Peyer's patch (tissue), 4 donors: ENCODE measurements around the gene ZFYVE9. TPM values are rescaled to one million over a fixed set of nuclear protein-coding genes. Genes with fewer than 3 reads are reported as not detected.
"Not testable (repeated sequence)": the region's sequence is repeated elsewhere in the genome, so short reads cannot be mapped to it uniquely, and the experiment has no call there.

Source experiments
- DNase-seq, 3 donors: peaks; one replicate each; pipeline ENCODE4 v3.0.0-alpha.2; 2017 to 2019
- H3K27ac ChIP-seq, 4 donors: fragments of 200-600 bp; sonication (generic); one replicate each; pipeline ENCODE4 v1.5.1; 2016 to 2019
- H3K27me3 ChIP-seq, 2 donors: fragments of 200-600 bp; sonication (generic); one replicate each; pipeline ENCODE4 v1.5.1; 2019
- H3K36me3 ChIP-seq, 3 donors: fragments of 200-600 bp; sonication (generic); one replicate each; pipeline ENCODE4 v1.5.1; 2016 to 2019
- H3K4me1 ChIP-seq, 4 donors: fragments of 200-600 bp; sonication (generic); one replicate each; pipeline ENCODE4 v1.5.1; 2016 to 2019
- H3K4me3 ChIP-seq, 4 donors: fragments of 200-600 bp; sonication (generic); 1 replicate in 3 of 4; 2 replicates in 1 of 4; pipeline ENCODE4 v1.5.1; 2016 to 2019; ENCODE audit warnings: mild to moderate bottlenecking in 1 of 4
- H3K9me3 ChIP-seq, 4 donors: fragments of 200-600 bp; sonication (generic); one replicate each; pipeline ENCODE4 v1.5.1; 2016 to 2019; ENCODE audit warnings: mild to moderate bottlenecking in 1 of 4
- CTCF ChIP-seq, 6 experiments: fragments of 450-650 bp in 4 of 6; fragments of 200-600 bp in 2 of 6; sonication (generic) in 1 of 6; IDR thresholded peaks; one replicate each; pipeline ENCODE4 v1.5.1; 2017 to 2019; ENCODE audit warnings: antibody characterized with exemption in 6 of 6, mild to moderate bottlenecking in 3 of 6, moderate library complexity in 1 of 6
- POLR2A ChIP-seq, 2 donors: fragments of 450-650 bp; IDR thresholded peaks; one replicate each; pipeline ENCODE4 v1.5.1; 2017; ENCODE audit warnings: antibody characterized with exemption in 2 of 2, mild to moderate bottlenecking in 2 of 2, moderate library complexity in 2 of 2
- total RNA-seq, 4 donors: library from RNA; depleted of rRNA; stranded (reverse); fragments of >200 nt; gene quantifications; one replicate each; pipeline ENCODE4 v1.1.0, GENCODE V29; 2016

The ZFYVE9 gene
- total RNA-seq, 4 donors from 2014 or later, result 21.6 to 36.3 (median 25.4) TPM

- DNase-seq, result no peak
- Histone ChIP-seq H3K9me3 (no peaks in the 10 kb centered on the region), H3K27ac (peak overlapping the region; percentile 94 to 99 (median 96)), H3K27me3 (no peaks in the 10 kb centered on the region), H3K36me3 (peaks cover 0 to 15% (median 0%) of the 10 kb centered on the region in 3 donors), H3K4me1 (peaks cover 3 to 13% (median 8%) of the 10 kb centered on the region in 4 donors), H3K4me3 (peak overlapping the region; percentile 91 to 93 (median 91))
- TF ChIP-seq POLR2A (IDR thresholded peaks at IDR 0.05), result no peak
- no peak for TF ChIP-seq CTCF (IDR thresholded peaks at IDR 0.05)
These were observed 224.6 kb downstream of the ZFYVE9 start for GRCh38 chr1:52366517-52366827.

GRCh38 chr1:52367272-52367671 is 225.4 kb downstream of the ZFYVE9 start:
- H3K9me3 ChIP-seq, result no peaks in the 10 kb centered on the region
- H3K27me3 ChIP-seq, result no peaks in the 10 kb centered on the region
- peaks cover 0 to 7% (median 0%) of the 10 kb centered on the region in 3 donors for H3K36me3 ChIP-seq
- no peak overlapping the region for H3K4me3 ChIP-seq
- no peak overlapping the region for H3K27ac ChIP-seq
- peaks cover 3 to 13% (median 8%) of the 10 kb centered on the region in 4 donors for H3K4me1 ChIP-seq
- TF ChIP-seq POLR2A (IDR thresholded peaks at IDR 0.05) (no peak), CTCF (IDR thresholded peaks at IDR 0.05) (no peak)
- no peak for DNase-seq

- Histone ChIP-seq H3K36me3 (no peaks in the 10 kb centered on the region), H3K27me3 (no peaks in the 10 kb centered on the region), H3K4me3 (peak overlapping the region; percentile 44 to 62 (median 53)), H3K27ac (peak overlapping the region in 2 of 4 donors; percentile 27 to 43), H3K4me1 (peaks cover 3 to 13% (median 8%) of the 10 kb centered on the region in 4 donors), H3K9me3 (no peaks in the 10 kb centered on the region)
- peak; percentile 53 to 82 (median 80) for DNase-seq
- TF ChIP-seq CTCF (IDR thresholded peaks at IDR 0.05) (peak in 2 of 6 experiments; percentile 12 to 17), POLR2A (IDR thresholded peaks at IDR 0.05) (no peak)
These were observed 226.7 kb downstream of the ZFYVE9 start for GRCh38 chr1:52368383-52369172.

GRCh38 chr1:52369851-52370250 is 228.0 kb downstream of the ZFYVE9 start:
- not testable (repeated sequence) for H3K4me1 ChIP-seq, H3K9me3 ChIP-seq, H3K27me3 ChIP-seq, H3K27ac ChIP-seq, H3K36me3 ChIP-seq, DNase-seq, H3K4me3 ChIP-seq

GRCh38 chr1:52385376-52385775 is 243.5 kb downstream of the ZFYVE9 start:
- no peaks in the 10 kb centered on the region for H3K9me3 ChIP-seq
- no peaks in the 10 kb centered on the region for H3K4me1 ChIP-seq
- H3K4me3 ChIP-seq, result no peak overlapping the region
- H3K36me3 ChIP-seq, result no peaks in the 10 kb centered on the region
- TF ChIP-seq POLR2A (IDR thresholded peaks at IDR 0.05) (no peak), CTCF (IDR thresholded peaks at IDR 0.05) (no peak)
- no peaks in the 10 kb centered on the region for H3K27me3 ChIP-seq
- no peak for DNase-seq
- no peak overlapping the region for H3K27ac ChIP-seq

GRCh38 chr1:52386458-52386857 is 244.6 kb downstream of the ZFYVE9 start:
- H3K27ac ChIP-seq, result no peak overlapping the region
- no peaks in the 10 kb centered on the region for H3K27me3 ChIP-seq
- H3K36me3 ChIP-seq, result no peaks in the 10 kb centered on the region
- H3K4me3 ChIP-seq, result no peak overlapping the region
- no peak for DNase-seq
- TF ChIP-seq CTCF (IDR thresholded peaks at IDR 0.05) (no peak), POLR2A (IDR thresholded peaks at IDR 0.05) (no peak)
- no peaks in the 10 kb centered on the region for H3K4me1 ChIP-seq
- no peaks in the 10 kb centered on the region for H3K9me3 ChIP-seq
